Caco-2 (cell line): ENCODE data around the gene KRT23. TPM values are rescaled to one million over a fixed set of nuclear protein-coding genes. Genes with fewer than 3 reads are reported as not detected.
A peak's percentile ranks its signal among the peaks of the same experiment; 100 is the strongest.

Experiments
- BruUV-seq: library from RNA; stranded (reverse); fragments of 400-500 nt; replicated peaks from 2 replicates; lab custom pipeline; 2021; lab: Mats Ljungman, UMichigan
- CTCF ChIA-PET: fragments of 300-600 bp; sonication (Branson Sonifier 250); formaldehyde crosslinking; loops from one replicate; lab custom pipeline; 2022; ENCODE audit warnings: antibody characterized with exemption; lab: Charles Lee
- POLR2A ChIA-PET: fragments of 300-600 bp; sonication (Branson Sonifier 250); formaldehyde crosslinking; loops from one replicate; lab custom pipeline; 2022; ENCODE audit warnings: antibody characterized with exemption; lab: Charles Lee
- DNase-seq, 2 experiments: peaks; one replicate each; pipeline versions ENCODE4 v3.0.0 to v3.0.0-alpha.2; 2020 to 2022
- H3K27me3 ChIP-seq: replicated peaks from 2 replicates; pipeline ENCODE4 v1.6.0; 2011; ENCODE audit warnings: low read length; ENCODE audit not compliant: control insufficient read depth, insufficient read depth
- H3K36me3 ChIP-seq: 2 replicates; pipeline ENCODE4 v1.5.1; 2011; ENCODE audit warnings: low read length; ENCODE audit not compliant: control insufficient read depth, insufficient read depth
- H3K4me1 ChIP-seq: fragments of 250-450 bp; sonication (Bioruptor Pico); 2 replicates; pipeline ENCODE4 v1.5.1; 2020; ENCODE audit warnings: mild to moderate bottlenecking
- H3K4me3 ChIP-seq: 2 replicates; pipeline ENCODE4 v1.5.1; 2011; ENCODE audit warnings: low read depth, mild to moderate bottlenecking, control low read depth, low read length
- H3K9me3 ChIP-seq: fragments of 250-450 bp; sonication (Bioruptor Pico); 2 replicates; pipeline ENCODE4 v1.5.1; 2020; ENCODE audit warnings: mild to moderate bottlenecking, moderate library complexity
- H3K27ac Mint-ChIP-seq: one replicate; pipeline ENCODE4 v1.8.0; 2022; ENCODE audit warnings: mixed read lengths; ENCODE audit not compliant: unreplicated experiment
- H3K27me3 Mint-ChIP-seq: one replicate; pipeline ENCODE4 v1.8.0; 2022; ENCODE audit warnings: mixed read lengths; ENCODE audit not compliant: insufficient read depth, unreplicated experiment
- H3K36me3 Mint-ChIP-seq: one replicate; pipeline ENCODE4 v1.8.0; 2022; ENCODE audit warnings: mild to moderate bottlenecking, mixed read lengths; ENCODE audit not compliant: insufficient read depth, unreplicated experiment
- H3K4me1 Mint-ChIP-seq: one replicate; pipeline ENCODE4 v1.8.0; 2022; ENCODE audit warnings: low read depth, mixed read lengths; ENCODE audit not compliant: unreplicated experiment
- H3K4me3 Mint-ChIP-seq: one replicate; pipeline ENCODE4 v1.8.0; 2022; ENCODE audit warnings: mild to moderate bottlenecking, moderate library complexity, mixed read lengths; ENCODE audit not compliant: unreplicated experiment
- H3K9me3 Mint-ChIP-seq: one replicate; pipeline ENCODE4 v1.8.0; 2022; ENCODE audit warnings: mixed read lengths; ENCODE audit not compliant: unreplicated experiment
- intact Hi-C: fragments of 100-400 bp; cut with micrococcal nuclease; formaldehyde crosslinking; loops from one replicate; pipeline ENCODE4 v1.10.0; 2022; ENCODE audit not compliant: unreplicated experiment
- total RNA-seq: library from RNA; stranded (reverse); gene quantifications from 2 replicates; pipeline ENCODE4 v1.2.3, GENCODE V29; 2022
- TF ChIP-seq, protein P1 (sequence below), 2 experiments: fragments of 200-600 bp in 1 of 2; IDR thresholded peaks; 1 replicate in 1 of 2; 2 replicates in 1 of 2; pipeline versions ENCODE4 v1.5.1 to v1.8.0; 2011 to 2022; ENCODE audit warnings: antibody characterized with exemption in 1 of 2, control low read depth in 1 of 2, inconsistent platforms in 1 of 2, low read depth in 1 of 2, low read length in 1 of 2, mild to moderate bottlenecking in 1 of 2, moderate library complexity in 1 of 2; ENCODE audit not compliant: insufficient read depth in 1 of 2, severe bottlenecking in 1 of 2, unreplicated experiment in 1 of 2

KRT23 gene
- total RNA-seq, 1 experiment from 2014 or later = 47.1 TPM

DNA sequence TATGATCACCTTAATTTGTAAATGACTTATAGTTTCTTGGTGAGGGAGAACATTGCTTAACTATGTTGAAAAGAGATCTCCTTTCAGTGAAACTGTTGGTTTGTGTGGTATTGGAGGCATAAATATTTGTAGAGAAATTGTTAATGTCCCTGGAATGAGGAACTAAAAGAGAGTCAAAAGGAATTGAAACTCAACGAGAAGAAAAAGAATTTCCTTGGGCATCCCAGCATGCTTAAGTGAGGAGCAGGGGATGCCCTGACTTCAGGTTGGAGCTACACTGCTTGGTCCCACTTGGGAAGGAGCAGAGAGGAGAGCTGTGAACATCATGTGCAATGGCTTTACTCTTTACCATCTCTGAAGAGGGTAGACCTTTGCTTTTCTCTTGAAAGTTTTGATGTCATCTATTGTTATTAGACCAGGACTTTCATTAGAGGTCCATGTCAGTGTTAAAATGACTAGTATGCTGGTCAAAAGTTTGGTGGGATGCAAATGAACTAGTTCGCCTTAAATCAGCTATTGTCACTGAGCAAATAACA, 21.7 kb downstream of the KRT23 start:
- Mint-ChIP-seq H3K27ac (peak overlapping the region; percentile 45), H3K4me3 (no peak overlapping the region), H3K4me1 (peaks cover 12% of the 10 kb centered on the region), H3K9me3 (no peaks in the 10 kb centered on the region), H3K27me3 (no peaks in the 10 kb centered on the region), H3K36me3 (no peaks in the 10 kb centered on the region)
- H3K9me3 ChIP-seq = no peaks in the 10 kb centered on the region
- CTCF ChIA-PET = no interaction called here
- peaks cover 25% of the 10 kb centered on the region for H3K4me1 ChIP-seq
- intact Hi-C loops = no loop called here
- no TSS peak for BruUV-seq
- TF ChIP-seq, protein P1, sequence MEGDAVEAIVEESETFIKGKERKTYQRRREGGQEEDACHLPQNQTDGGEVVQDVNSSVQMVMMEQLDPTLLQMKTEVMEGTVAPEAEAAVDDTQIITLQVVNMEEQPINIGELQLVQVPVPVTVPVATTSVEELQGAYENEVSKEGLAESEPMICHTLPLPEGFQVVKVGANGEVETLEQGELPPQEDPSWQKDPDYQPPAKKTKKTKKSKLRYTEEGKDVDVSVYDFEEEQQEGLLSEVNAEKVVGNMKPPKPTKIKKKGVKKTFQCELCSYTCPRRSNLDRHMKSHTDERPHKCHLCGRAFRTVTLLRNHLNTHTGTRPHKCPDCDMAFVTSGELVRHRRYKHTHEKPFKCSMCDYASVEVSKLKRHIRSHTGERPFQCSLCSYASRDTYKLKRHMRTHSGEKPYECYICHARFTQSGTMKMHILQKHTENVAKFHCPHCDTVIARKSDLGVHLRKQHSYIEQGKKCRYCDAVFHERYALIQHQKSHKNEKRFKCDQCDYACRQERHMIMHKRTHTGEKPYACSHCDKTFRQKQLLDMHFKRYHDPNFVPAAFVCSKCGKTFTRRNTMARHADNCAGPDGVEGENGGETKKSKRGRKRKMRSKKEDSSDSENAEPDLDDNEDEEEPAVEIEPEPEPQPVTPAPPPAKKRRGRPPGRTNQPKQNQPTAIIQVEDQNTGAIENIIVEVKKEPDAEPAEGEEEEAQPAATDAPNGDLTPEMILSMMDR (IDR thresholded peaks at IDR 0.05; ENCODE audit: insufficient read depth in 1 of 2, low read depth in 1 of 2, low read length in 1 of 2, severe bottlenecking in 1 of 2, unreplicated experiment in 1 of 2) = no peak
- no peaks in the 10 kb centered on the region for H3K27me3 ChIP-seq
- no peak overlapping the region for H3K4me3 ChIP-seq
- no peak for DNase-seq
- POLR2A ChIA-PET = no interaction called here
- H3K36me3 ChIP-seq = no peaks in the 10 kb centered on the region

DNA sequence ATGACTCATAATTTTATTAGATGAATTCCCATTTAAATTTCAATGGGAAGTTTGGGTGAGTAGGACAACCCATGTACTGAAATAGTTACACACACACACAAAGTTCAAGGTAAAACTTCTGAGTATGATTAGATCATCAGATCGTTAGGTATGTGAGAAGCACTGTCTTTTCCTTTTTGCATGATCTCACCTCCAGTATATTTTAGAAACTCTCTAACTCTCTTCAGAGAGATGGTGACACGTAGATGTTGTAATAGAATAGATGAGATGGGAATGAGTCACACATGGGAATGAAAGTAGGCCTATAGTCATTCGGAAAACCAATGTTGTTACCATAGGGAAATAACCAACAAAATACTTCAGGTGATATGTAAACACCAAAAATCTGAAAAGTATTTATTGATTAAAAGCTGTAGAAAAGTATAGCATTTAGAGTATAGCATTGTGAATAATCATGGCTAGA, 22.2 kb downstream of the KRT23 start:
- TF ChIP-seq, protein P1 (IDR thresholded peaks at IDR 0.05; ENCODE audit: insufficient read depth in 1 of 2, low read depth in 1 of 2, low read length in 1 of 2, severe bottlenecking in 1 of 2, unreplicated experiment in 1 of 2) = no peak
- DNase-seq = no peak
- Mint-ChIP-seq H3K4me3 (no peak overlapping the region), H3K27ac (peak overlapping the region; percentile 45), H3K27me3 (no peaks in the 10 kb centered on the region), H3K9me3 (no peaks in the 10 kb centered on the region), H3K4me1 (peaks cover 17% of the 10 kb centered on the region), H3K36me3 (no peaks in the 10 kb centered on the region)
- ChIA-PET CTCF (no interaction called here), POLR2A (no interaction called here)
- intact Hi-C loops = no loop called here
- Histone ChIP-seq H3K9me3 (no peaks in the 10 kb centered on the region), H3K36me3 (no peaks in the 10 kb centered on the region), H3K4me3 (no peak overlapping the region), H3K4me1 (peaks cover 30% of the 10 kb centered on the region), H3K27me3 (no peaks in the 10 kb centered on the region)
- no TSS peak for BruUV-seq

DNA sequence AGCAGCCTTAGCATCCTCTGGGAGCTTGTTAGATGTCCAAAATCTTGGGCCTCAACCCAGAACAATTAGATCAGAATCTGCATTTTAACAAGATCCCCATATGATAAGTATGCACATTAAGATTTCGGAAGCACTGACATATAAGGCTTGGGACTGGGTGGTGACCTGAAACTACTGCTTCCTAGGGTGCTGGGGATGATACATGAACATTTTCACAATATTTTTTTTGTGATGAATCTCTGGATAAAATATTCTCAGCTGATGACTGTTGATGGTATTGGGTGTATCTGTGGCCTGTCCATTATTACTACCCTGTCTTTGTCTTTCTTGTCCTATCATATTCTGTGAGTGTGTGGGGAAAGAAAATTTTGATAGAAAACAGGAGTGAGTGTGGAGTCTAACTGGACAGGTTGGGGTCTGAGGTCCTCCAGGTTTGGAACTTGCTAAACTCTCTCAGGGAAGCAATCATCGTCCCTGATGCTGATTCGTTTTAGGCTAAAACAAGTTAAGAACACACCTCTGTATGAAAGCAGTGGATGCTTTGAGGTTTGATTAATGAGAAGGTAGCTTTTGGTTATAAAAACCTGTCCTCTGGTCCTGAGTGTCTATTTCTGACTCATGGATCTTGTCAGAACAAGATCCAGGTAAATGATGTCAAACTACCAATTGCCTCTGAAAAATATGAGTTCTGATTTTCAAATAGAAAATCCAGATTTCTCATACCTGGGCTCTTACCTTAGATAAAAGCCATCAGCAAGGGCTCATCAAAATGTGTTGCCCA, 23.2 kb downstream of the KRT23 start:
- Histone ChIP-seq H3K36me3 (no peaks in the 10 kb centered on the region), H3K4me1 (peaks cover 40% of the 10 kb centered on the region), H3K27me3 (no peaks in the 10 kb centered on the region), H3K4me3 (no peak overlapping the region), H3K9me3 (no peaks in the 10 kb centered on the region)
- no TSS peak for BruUV-seq
- no peak overlapping the region for H3K4me3 Mint-ChIP-seq
- H3K36me3 Mint-ChIP-seq = no peaks in the 10 kb centered on the region
- TF ChIP-seq, protein P1 (IDR thresholded peaks at IDR 0.05; ENCODE audit: insufficient read depth in 1 of 2, low read depth in 1 of 2, low read length in 1 of 2, severe bottlenecking in 1 of 2, unreplicated experiment in 1 of 2) = no peak
- H3K27ac Mint-ChIP-seq = no peak overlapping the region
- no peaks in the 10 kb centered on the region for H3K9me3 Mint-ChIP-seq
- no peaks in the 10 kb centered on the region for H3K27me3 Mint-ChIP-seq
- H3K4me1 Mint-ChIP-seq = peaks cover 25% of the 10 kb centered on the region
- CTCF ChIA-PET = no interaction called here
- intact Hi-C loops = no loop called here
- no peak for DNase-seq
- POLR2A ChIA-PET = no interaction called here
